Gastrocnemius medialis (tissue), 4 donors: ENCODE results near the gene APOD.

Experiments
- POLR2A ChIP-seq, 2 donors: fragments of 450-650 bp; IDR thresholded peaks; one replicate each; pipeline ENCODE4 v1.6.1; 2017; ENCODE audit warnings: antibody characterized with exemption in 2 of 2, mild to moderate bottlenecking in 2 of 2, moderate library complexity in 2 of 2
- TF ChIP-seq, protein P1 (sequence below), 5 experiments: fragments of 450-650 bp in 3 of 5; fragments of 200-600 bp in 2 of 5; sonication (generic) in 2 of 5; IDR thresholded peaks in 4 of 5; conservative IDR thresholded peaks in 1 of 5; 1 replicate in 4 of 5; 2 replicates in 1 of 5; pipeline ENCODE4 v1.5.1; 2016 to 2019; ENCODE audit warnings: antibody characterized with exemption in 5 of 5, mild to moderate bottlenecking in 3 of 5, moderate library complexity in 3 of 5

DNA sequence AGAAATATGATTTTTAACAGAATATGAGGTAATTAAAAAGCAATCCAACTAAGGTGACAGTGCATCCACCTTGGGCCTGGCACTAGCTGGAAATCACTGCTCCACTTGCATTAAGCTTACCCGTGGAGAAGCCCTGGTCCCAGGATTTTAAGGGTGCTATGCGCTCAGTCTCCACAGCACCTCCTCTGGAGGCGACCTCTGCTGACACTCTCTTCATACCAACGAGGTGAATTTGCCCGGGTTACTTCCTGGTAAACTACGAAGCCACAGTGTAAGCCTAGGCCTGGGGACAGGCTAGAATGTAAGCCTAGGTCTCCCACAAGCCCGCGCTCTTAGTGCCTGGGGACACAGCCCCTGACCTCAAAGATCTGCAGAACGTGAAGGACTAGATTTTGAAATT lies 793 bp downstream of the APOD start:
- TF ChIP-seq, protein P1, sequence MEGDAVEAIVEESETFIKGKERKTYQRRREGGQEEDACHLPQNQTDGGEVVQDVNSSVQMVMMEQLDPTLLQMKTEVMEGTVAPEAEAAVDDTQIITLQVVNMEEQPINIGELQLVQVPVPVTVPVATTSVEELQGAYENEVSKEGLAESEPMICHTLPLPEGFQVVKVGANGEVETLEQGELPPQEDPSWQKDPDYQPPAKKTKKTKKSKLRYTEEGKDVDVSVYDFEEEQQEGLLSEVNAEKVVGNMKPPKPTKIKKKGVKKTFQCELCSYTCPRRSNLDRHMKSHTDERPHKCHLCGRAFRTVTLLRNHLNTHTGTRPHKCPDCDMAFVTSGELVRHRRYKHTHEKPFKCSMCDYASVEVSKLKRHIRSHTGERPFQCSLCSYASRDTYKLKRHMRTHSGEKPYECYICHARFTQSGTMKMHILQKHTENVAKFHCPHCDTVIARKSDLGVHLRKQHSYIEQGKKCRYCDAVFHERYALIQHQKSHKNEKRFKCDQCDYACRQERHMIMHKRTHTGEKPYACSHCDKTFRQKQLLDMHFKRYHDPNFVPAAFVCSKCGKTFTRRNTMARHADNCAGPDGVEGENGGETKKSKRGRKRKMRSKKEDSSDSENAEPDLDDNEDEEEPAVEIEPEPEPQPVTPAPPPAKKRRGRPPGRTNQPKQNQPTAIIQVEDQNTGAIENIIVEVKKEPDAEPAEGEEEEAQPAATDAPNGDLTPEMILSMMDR (IDR thresholded peaks at IDR 0.05 in 4 of 5, conservative IDR thresholded peaks at IDR 0.05 in 1 of 5): no peak
- TF ChIP-seq POLR2A (IDR thresholded peaks at IDR 0.05): no peak
